GM18517 (cell line): ENCODE results near the gene ANKRD49.
"Not testable (repeated sequence)": the region's sequence is repeated elsewhere in the genome, so short reads cannot be mapped to it uniquely, and the experiment has no call there.

Experiments
- ATAC-seq: cut with Tn5 transposase; IDR thresholded peaks from one replicate; pipeline ENCODE4 v1.9.1; 2021; ENCODE audit warnings: mild to moderate bottlenecking, moderate library complexity; ENCODE audit not compliant: unreplicated experiment

The ANKRD49 gene

DNA sequence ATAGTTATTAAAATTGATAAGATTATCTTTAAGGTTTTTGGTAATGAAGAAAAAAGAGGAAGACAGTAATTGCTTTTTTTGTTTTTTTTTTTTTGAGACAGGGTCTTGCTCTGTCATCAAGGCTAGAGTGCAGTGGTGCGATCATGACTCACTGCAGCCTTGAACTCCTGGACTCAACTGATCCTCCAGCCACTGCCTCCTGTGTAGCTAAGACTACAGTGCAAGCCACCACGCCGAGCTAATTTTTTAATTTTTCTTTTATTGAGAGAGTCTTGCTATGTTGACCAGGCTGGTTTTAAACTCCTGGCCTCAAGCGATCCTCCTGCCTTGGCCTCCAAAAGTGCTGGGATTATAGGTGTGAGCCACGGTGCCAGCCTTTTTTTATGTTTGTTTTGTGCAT lies 12.7 kb downstream of the ANKRD49 start:
- ATAC-seq, result not testable (repeated sequence)

DNA sequence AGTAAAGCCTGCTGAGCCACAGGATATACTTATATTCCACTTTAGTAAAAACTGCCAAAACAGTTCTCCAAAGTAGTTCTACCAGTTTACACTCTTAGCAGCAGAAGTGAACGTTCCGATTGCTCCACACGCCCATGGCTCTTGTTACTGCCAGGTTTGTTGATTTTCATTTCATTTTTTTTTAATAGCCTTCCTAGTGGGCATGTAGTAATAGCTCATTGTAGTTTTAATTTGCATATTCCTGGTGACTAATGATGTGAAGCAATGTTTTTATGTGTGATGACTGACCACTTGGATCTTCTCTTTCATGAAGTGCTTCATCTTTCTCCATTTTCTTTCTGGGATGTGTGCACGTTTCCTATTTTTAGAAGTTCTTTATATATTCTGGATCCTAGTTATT lies 13.7 kb downstream of the ANKRD49 start:
- ATAC-seq, result no peak

DNA sequence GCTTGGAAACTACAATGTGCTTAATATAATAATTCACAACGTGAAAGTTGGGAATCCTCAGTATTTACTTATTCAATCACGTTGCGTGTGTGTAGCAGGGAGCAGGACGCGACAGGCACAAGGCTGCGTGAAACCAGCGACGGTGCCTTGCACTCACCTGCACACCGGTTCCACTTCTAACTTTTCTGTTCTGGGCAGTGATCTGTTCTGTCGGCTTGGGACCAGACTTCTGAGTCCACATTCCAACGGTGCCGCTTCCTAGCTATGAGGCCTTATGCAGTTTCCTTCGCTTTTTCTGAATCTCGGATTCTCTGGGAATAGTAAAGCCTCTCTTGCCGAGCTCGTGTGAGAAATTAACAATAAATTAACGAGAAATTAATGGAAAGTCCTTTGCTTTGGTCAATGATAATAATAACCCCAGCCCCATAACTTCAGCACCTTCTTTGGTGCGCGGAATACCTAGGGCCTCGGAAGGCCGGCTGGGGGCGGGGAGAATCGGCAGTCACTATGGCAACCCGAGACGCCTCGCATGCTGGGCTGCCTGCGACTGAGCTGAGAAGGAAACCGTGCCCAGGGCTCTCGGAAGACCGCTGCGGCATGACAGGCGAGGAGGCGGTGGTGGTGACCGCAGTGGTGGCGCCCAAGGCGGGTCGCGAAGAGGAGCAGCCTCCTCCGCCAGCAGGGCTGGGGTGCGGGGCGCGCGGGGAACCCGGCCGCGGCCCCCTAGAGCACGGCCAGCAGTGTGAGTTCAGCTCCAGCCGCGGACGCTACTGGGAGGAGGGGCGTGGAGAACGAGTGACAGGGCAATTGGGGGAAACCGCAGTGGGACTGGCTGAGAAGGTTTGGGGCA lies 18.4 kb downstream of the ANKRD49 start, which contains the start of gene C11orf97:
C11orf97 (plus strand) TSS at position 530 of the 850 bp plus-strand sequence; CDS start at position 598, 68 bp downstream.
- ATAC-seq, result peak; percentile 74

DNA sequence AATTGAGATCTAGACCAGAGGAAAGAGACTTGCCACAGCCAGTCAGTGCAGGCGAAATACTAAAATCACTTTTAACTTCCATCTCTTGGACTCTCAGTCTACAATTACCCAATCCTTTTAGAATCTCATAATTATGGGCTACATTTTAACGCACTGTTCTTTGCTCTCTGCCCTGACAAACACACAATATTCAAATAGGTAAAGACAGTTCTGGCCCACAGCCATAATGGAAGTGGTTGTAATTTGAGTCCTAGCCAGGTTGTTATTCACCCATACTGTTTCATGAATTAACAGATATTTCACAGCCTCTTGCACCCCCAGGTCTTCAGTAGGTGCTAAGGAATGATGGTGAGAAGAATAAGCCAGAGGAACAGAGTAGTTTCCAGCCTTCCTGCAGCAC lies 19.3 kb downstream of the ANKRD49 start:
- ATAC-seq, result no peak

DNA sequence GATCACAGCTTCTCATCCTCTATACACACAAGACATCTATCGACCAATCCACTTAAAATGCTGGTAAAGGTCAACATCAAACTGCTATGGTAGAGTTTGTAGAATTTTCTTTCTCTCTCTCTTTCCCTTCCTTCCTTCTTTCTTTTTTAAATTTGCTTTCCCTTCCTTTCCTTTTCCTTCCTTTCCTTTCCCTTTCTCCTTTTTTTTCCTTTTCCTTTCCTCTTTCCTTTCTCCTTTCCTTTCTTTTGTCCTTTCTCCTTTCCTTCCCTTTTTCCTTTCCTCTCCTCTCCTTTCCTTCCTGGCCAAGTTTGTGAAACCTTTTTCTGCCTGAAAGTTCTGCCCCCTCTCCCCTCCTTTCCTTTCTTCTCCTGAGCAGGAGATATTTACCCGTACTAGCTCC lies 21.6 kb downstream of the ANKRD49 start:
- no peak for ATAC-seq

DNA sequence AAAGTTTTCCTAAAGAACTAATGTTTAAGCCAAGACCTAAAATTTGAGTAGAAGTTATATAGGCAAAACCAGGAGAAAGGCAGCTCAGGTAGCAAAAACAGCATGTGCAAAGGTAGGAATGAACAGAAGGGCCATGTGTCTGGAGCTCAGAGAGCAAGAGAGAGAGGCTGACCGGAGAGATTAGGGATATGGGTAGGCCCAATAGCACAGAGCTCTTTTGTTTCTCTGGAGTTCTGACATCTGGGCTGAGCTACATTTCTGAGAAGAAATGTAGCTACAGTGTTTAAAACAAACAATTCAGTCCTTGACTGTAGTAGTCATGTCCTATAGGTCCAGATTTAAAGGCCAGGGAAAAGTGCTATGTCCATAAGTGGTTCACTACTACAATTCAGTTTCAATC lies 22.9 kb downstream of the ANKRD49 start:
- no peak for ATAC-seq

DNA sequence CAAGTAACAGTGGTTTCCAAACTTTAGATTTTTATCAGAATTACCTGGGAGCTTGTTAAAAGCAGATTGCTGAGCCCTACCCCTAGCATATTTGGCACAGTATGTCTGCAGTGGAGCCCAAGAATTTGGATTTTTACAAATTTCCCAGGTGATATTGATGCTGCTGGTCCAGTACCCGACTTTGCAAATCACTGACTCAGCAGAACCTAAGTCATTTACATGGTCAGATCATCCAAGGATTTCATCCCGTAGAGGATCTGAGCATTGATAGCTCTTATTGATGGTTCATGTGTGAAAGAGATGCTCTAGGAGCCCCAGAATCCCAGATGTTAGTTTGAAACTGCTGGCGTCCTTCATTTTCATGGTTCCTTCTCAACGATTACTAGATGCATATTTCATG lies 24.5 kb downstream of the ANKRD49 start:
- ATAC-seq, result no peak

DNA sequence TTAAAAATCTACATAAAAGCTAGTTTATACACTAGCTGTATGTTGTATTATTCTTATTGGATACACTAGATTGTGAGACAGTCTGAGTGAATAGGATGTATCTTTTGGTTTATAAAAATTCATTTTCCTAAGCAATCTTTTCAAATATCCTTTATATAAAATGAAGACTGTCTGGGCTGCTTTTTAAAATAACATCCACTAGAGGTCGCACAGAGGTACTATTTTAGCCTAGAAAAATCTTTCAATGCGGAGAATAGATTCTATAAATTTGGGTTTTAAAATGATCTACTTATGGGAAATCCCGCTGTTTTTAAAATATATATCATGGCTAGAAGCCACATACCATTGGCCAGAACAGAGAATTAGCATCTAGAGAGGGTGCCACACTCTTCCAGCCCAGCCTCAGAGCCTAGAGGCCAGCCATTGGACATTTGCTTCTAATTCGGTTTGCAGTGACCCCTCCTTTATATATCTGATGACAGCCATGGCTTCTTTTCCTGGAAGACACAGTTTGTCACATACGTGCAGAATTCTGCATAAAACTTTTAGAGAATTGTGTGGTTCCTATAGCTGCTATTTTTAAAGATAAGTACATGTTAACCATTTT lies 25.8 kb downstream of the ANKRD49 start:
- ATAC-seq, result peak; percentile 52

DNA sequence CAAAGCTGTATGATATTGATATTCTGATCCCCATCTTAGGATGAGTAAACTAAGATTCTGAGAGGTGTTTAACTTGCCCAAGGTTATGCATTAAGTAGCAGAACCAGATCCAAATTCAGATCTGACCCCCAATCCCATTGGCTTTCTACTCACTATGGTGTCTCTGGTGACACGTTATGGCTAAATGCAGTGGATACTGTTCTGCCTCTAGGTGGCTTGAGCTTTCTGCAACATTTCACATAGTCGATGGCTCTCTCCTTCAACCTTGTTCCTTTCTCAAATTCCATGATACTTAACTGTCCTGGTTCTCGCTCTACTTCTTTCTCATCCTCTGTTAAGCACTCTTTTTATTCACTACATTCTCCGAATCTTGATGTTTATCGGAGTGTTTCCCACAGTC lies 27.9 kb downstream of the ANKRD49 start:
- ATAC-seq, result peak; percentile 66

DNA sequence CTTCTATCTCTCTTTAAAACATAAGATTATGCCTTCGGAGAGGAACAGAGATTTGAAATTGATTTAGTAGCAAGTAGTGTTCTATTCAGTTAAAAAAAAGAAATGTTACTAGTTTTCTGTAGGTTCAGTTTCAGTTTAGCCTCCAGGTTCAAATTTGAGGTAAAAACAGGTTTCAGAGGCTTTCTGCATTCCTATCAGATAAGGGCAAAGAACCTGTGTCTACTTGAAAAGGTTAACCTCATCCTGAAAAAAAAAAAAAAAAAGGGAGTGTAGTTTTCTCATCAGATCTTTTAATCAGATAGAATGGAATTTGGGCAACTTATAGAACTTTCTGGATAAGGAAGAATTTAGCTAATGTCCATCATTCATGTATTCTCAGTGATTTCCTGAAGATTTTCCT lies 30.6 kb downstream of the ANKRD49 start:
- ATAC-seq, result no peak

DNA sequence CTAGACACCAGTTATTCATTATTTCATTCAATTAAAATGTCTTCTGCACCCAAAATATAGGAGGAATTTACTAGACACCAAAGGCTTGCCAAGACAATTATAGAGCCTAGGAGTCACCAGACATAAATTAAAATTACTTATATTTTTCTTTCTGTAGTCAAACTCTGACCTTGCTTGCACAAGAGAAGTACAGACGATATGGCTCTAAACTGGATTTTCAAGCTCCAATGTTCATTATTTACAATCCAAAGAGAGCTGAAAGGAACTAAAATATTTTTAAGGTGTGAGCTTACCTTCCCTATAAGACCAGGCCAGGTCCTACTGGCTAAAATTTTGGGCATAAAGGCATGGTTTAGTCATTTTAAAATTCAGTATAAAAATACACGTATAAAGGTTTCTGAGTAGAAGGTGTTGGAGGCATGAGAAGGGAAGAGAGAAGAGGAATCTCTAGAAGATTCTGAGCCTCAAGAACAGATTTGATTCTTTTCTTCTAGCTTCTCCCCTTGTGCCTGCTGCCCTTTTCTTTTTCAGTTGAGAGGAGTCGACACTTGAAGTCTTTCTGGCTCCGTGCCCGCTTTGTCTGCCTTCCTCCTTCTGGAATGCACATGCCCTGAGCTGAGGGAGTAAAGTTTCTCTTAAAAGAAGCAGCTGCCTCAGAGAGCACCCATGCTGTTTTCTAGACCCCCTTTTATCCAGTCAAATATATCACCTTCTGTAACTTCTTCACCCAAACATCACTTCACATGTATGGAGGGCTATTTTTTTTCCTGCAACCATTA lies 32.0 kb downstream of the ANKRD49 start:
- ATAC-seq, result no peak

DNA sequence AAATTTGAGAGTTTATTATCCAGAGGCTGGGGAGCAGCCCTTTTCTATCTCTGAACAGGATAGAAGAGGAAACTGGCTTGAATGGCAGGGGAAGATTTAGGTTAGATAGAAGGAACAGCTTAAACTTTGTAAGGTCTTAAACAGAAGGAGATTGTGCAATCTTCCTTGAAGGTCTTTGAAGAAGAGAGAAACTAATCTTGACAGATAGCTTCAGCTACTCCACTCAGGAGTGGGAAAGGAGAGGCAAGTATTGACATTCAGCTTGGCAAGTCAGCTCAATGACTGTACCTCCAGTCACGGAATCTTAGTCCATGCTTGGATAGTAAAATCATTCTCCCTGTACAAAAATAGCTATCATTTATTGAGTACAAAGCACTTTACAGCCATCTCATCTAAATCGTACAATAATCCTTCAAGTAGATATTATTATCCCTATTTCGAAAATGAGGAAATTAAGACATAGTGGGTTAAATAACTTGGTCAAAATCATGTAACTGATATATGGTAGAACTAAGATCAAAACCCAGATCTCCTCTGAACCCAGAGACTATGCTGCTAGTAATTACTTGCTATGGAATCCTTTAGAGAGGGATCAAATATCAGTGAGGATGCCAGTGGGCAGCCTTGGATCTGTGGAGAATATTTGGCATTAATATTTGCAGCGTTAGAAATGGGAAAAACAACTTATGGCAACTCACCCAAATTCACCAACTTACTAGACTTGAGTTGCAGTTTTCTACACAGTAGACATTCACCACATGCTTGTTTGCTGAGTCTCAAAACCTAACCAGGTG lies 33.1 kb downstream of the ANKRD49 start:
- no peak for ATAC-seq

DNA sequence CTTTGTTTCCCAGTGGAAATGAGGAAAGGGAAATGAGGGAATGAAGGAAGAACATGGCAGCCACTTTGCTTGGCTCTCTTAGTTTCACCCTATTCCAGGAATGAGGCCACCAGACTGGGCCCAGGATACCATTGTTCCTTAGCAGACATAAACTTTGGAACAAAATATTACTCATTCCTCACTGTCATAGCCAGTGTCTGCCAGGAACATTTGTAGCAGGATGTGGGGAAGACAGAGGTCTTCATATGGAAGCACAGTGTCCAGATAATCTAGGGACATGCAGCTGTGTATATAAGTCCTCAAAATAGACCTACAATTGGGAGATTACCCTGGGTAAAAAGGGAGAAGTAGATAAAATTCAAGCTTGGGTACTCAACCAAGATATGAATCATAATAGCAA lies 34.8 kb downstream of the ANKRD49 start:
- ATAC-seq, result no peak

DNA sequence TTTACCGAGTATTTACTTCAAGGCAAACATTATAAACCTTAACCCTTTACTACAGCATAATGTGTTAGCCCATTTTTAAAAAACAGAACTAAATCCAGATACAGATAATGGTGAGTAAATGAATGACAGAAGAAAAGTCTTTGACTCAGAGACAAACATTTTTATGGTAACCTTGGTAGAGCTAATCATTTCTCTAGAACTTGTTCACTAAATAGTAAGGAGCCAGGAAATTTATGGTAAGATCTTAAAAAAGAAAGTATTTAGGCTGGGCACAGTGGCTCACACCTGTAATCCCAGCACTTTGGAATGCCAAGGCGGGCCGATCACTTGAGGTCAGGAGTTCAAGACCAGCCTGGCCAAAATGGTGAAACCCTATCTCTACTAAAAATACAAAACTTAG lies 38.4 kb downstream of the ANKRD49 start:
- no peak for ATAC-seq

DNA sequence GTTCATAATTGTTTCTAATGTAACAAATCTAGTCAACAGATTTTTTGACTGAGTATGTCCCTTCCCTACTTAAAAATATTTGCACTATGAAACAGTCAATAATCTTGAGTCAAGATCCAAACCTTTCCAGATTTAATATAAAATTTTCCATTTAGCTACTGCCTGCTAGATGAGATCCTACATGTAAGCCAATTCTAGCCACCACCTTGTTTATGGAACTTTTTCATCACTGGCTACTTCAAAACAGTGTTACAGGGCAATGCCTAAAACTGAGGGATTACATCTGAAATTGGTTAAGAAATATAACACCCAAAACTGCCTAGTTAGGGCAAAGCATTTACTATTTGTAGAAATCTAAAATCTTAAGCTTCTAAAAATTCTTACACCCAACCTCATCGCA lies 39.4 kb downstream of the ANKRD49 start:
- no peak for ATAC-seq

DNA sequence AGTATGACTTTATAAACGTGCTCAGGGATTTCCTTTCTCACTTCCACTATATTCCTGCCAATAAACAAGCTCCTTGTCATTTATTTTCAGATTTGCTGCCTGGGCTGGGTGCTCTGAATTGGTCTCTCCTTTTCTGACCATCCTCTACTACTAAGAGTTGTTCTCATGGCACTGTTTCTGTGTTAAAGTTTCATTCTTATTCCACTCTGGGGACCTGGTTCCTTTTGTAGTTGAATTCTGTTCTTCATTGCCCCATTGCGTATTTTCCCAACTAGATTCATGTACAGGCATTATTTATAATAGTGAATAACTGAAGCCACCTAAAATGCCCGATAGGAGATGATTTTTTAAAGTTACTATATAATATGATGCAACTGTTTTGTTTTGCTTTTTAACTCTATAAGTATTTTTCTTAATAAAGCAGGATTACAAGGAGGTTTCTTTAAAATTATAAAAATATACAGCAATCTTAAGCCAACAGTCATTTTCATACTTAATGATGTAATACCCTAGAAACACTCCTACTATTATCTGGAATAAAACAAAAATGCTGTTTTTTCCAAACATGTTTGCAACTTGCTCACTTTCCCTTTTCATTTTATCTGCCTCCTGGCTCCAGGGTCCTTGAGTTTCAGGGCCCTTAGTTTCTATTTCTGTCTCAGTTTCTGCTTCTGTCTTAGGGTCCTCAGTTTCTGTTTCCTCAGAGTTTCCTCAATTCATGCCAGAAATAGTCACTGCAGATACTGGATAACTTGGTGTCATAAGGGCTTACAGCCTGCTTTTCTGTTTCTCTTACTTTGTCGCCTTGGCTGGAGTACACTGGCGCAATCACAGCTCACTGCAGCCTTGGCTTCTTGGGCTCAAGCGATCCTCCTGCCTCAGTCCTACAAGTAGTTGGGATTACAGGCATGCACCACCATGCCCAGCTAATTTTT lies 40.2 kb downstream of the ANKRD49 start:
- no peak for ATAC-seq

DNA sequence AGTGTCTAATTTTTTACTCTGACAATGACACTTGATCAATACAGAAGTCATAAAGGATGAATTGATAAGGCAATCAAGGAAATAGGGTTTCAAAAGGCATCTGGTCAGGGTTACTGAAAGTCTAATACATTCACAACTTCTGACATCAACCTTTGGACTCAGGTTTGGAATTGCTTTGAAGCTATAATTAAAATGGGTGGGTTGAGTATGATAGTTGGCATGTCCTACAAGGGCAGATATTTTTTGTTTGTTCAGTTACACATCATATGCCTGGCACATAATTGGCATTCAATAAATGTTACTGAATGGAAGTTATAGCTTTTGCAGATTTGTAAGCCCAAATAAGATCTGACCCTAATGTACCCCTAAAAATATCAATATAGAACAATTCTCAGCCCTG lies 42.6 kb downstream of the ANKRD49 start:
- no peak for ATAC-seq

DNA sequence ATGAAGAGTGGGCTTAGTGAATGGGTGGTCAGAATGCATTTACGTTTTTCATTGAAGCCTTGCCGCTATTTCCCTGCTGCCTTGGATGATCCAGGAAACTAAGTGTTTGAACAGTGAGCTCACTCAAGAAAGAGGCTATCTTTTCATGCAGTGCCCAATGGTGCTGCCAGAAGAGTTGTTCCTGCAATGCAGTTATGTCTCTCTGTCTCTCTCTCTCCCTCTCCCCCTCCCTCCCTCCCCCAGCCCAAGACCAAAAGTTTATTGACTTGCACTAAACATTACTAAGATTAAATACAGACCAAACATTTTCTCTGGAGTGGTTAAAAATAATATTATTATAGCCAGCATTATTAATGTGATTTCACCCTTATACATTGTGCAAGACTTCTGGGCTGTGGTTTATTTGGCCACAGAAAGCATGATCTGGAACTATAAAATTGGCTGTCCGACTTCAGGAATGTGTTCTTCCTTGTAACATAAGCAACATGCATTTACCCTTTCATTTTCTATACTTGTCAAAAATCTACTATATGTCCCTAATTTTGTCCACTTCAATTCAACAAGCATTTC lies 43.3 kb downstream of the ANKRD49 start:
- no peak for ATAC-seq

DNA sequence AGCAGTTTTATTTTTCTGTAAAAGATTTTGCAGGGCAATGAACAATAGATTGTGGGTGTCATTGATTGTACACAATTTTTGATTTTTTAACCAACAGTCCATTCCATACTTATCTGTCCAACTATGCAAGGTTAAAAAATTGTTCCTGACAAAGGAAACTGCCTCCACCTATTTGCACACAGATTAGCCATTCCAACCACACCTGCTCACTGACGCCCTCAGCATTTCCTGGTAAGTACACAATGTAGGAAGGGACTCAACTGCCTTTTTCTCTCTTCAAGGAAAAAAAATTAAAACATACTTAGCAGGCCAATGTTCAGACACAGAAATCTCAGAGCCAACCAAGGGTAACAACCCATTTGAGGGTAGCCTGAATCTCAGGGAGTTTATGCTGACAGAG lies 45.6 kb downstream of the ANKRD49 start:
- no peak for ATAC-seq
